Measurements from ENCODE around the gene KIAA1217. TPM values are rescaled to one million over a fixed set of nuclear protein-coding genes. Genes with fewer than 3 reads are reported as not detected.

The KIAA1217 gene
- total and polyA plus RNA-seq, 2 of the 4 experiments (the other 2 are of a cell fraction) = 3.4 to 4.4 TPM

DNA sequence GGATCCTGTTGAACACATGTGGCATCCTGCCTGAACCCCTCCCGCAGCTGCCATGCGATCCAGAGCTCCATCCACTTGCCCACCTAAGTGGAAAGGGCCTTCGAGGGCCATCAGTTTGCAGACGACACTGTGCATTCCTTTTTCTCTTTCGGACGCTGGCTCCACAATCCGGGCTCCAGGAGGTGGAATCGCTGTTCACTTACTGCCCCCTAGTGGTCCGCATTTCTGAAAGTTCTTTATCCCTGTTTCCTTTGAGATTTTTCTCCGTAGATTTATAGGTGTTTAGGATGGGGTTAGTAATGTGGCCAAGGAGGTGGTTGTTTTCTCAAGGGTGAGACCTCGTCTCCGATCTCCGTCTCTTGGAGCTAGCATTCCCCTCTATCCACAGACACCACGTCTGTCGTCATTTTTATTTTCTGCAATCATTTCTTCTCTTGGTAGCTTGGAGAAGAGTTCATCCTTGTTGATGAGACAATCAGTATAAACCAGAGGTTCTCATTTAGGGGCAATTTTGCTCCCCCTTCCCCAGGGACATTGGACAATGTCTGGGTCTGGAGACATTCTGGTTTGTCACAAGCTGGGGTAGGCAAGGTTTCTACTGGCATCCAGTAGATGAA, 310.2 kb downstream of the KIAA1217 start:
- Histone ChIP-seq H3K23ac (ENCODE audit: low read depth, low read length) (no peak overlapping the region), H2AFZ (replicated peaks; ENCODE audit: low read length, poor library complexity) (peak overlapping the region; percentile 85), H3K4me2 (ENCODE audit: low read depth, low read length) (peak overlapping the region; percentile 49), H3K9me1 (ENCODE audit: insufficient read depth, low read length) (no peaks in the 10 kb centered on the region), H3K14ac (replicated peaks; ENCODE audit: low read depth, low read length) (no peak overlapping the region), H3K56ac (ENCODE audit: extremely low read depth, insufficient read depth, low read length) (no peak overlapping the region), H4K91ac (ENCODE audit: insufficient read depth, low read depth, low read length) (no peak overlapping the region), H3K9ac (ENCODE audit: low read depth, low read length) (no peak overlapping the region), H3K27ac (ENCODE audit: insufficient read depth, low read length) (no peak overlapping the region), H4K8ac (ENCODE audit: low read depth in 2 of 2, low read length in 2 of 2) (no peak overlapping the region), H2BK5ac (ENCODE audit: low read depth, low read length, poor library complexity, severe bottlenecking) (no peak overlapping the region), H3K18ac (ENCODE audit: low read depth, low read length) (no peak overlapping the region), H2BK20ac (ENCODE audit: low read depth, low read length) (no peak overlapping the region), H3K4me1 (ENCODE audit: control insufficient read depth, insufficient read depth, low read length) (no peaks in the 10 kb centered on the region; the same call in 1 of the 2 replicates), H4K20me1 (ENCODE audit: insufficient read depth, low read length) (no peaks in the 10 kb centered on the region), H2AK5ac (ENCODE audit: low read depth, low read length) (no peak overlapping the region), H2AK9ac (replicated peaks; ENCODE audit: low read depth, low read length, poor library complexity) (peak overlapping the region; percentile 8), H2BK15ac (ENCODE audit: low read depth, low read length) (no peak overlapping the region), H3K79me1 (ENCODE audit: low read depth in 1 of 2, low read length in 2 of 2) (no peaks in the 10 kb centered on the region), H3K27me3 (ENCODE audit: control insufficient read depth, insufficient read depth, low read length) (no peaks in the 10 kb centered on the region), H3K36me3 (ENCODE audit: control insufficient read depth, insufficient read depth, low read length) (peaks cover 7% of the 10 kb centered on the region; the same call in 1 of the 2 replicates), H3K4me3 (ENCODE audit: insufficient read depth, low read depth, low read length) (no peak overlapping the region), H3K9me3 (ENCODE audit: control insufficient read depth, insufficient read depth, low read length) (no peaks in the 10 kb centered on the region), H3K4ac (ENCODE audit: low read depth, low read length) (no peak overlapping the region), H4K5ac (ENCODE audit: low read depth, low read length) (no peak overlapping the region), H2BK120ac (ENCODE audit: low read depth, low read length) (no peak overlapping the region)
- intact Hi-C loops (cut with micrococcal nuclease) (loop anchor here (1.0 to 5.0 kb wide), 4 partner anchors 158 to 1361 kb away; no protein-coding TSS in a partner anchor), dilution Hi-C loops (cut with HindIII; ENCODE audit: low sequenced_read_pairs, unreplicated experiment) (no loop called here), in situ Hi-C loops (cut with MboI; ENCODE audit: low sequenced_read_pairs) (loop anchor here (5.0 to 25.0 kb wide), 5 partner anchors 324 to 1357 kb away; no protein-coding TSS in a partner anchor)
- POLR2A ChIA-PET (ENCODE audit: unreplicated experiment) = interaction anchor here (0.5 kb wide), 1 partner anchor 28 kb away, joined by 6 read pairs; no protein-coding TSS in a partner anchor
- peak; percentile 60 for DNase-seq
- TF ChIP-seq NFE2L2 (IDR thresholded peaks at IDR 0.05; ENCODE audit: low read depth, low read length) (no peak), SMC3 (IDR thresholded peaks at IDR 0.05; ENCODE audit: low read depth, low read length) (peak; percentile 68), BHLHE40 (IDR thresholded peaks at IDR 0.05; ENCODE audit: low read depth, low read length) (no peak), CHD1 (IDR thresholded peaks at IDR 0.05; ENCODE audit: low read depth, low read length) (no peak), RCOR1 (IDR thresholded peaks at IDR 0.05; ENCODE audit: insufficient replicate concordance, low read length) (no peak), MXI1 (IDR thresholded peaks at IDR 0.05; ENCODE audit: borderline replicate concordance, low read depth, low read length) (no peak), MAZ (IDR thresholded peaks at IDR 0.05; ENCODE audit: borderline replicate concordance, low read depth, low read length) (no peak), RAD21 (IDR thresholded peaks at IDR 0.05; ENCODE audit: low read length) (peak; percentile 89), FOS (IDR thresholded peaks at IDR 0.05; ENCODE audit: low read depth, low read length) (no peak)
- TF ChIP-seq, protein P1, sequence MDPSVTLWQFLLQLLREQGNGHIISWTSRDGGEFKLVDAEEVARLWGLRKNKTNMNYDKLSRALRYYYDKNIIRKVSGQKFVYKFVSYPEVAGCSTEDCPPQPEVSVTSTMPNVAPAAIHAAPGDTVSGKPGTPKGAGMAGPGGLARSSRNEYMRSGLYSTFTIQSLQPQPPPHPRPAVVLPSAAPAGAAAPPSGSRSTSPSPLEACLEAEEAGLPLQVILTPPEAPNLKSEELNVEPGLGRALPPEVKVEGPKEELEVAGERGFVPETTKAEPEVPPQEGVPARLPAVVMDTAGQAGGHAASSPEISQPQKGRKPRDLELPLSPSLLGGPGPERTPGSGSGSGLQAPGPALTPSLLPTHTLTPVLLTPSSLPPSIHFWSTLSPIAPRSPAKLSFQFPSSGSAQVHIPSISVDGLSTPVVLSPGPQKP (IDR thresholded peaks at IDR 0.05; ENCODE audit: borderline replicate concordance, low read depth, low read length) = no peak
- TF ChIP-seq, protein P2, sequence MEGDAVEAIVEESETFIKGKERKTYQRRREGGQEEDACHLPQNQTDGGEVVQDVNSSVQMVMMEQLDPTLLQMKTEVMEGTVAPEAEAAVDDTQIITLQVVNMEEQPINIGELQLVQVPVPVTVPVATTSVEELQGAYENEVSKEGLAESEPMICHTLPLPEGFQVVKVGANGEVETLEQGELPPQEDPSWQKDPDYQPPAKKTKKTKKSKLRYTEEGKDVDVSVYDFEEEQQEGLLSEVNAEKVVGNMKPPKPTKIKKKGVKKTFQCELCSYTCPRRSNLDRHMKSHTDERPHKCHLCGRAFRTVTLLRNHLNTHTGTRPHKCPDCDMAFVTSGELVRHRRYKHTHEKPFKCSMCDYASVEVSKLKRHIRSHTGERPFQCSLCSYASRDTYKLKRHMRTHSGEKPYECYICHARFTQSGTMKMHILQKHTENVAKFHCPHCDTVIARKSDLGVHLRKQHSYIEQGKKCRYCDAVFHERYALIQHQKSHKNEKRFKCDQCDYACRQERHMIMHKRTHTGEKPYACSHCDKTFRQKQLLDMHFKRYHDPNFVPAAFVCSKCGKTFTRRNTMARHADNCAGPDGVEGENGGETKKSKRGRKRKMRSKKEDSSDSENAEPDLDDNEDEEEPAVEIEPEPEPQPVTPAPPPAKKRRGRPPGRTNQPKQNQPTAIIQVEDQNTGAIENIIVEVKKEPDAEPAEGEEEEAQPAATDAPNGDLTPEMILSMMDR (conservative IDR thresholded peaks at IDR 0.05; ENCODE audit: low read depth, low read length) = peak; percentile 84
- WGBS, 2 experiments (ENCODE audit: extremely low coverage in 2 of 2, insufficient read length in 1 of 2) = 0% methylated on average over 3 of the region's 15 CpGs; no CpG with 5 or more reads in 1 of the 2 experiments
- CTCF ChIA-PET = interaction anchor here (0.6 to 2.6 kb wide), 9 partner anchors 9 to 1225 kb away, joined by 3 to 20 read pairs (median 3); no protein-coding TSS in a partner anchor
- no TSS peak for BruUV-seq (replicated peaks)
- peak; percentile 90 for ATAC-seq (ENCODE audit: low read depth)
